ENCODE data around the gene PTPRN2.
"Not testable (repeated sequence)": the region's sequence is repeated elsewhere in the genome, so short reads cannot be mapped to it uniquely, and the experiment has no call there.

Gene PTPRN2

DNA sequence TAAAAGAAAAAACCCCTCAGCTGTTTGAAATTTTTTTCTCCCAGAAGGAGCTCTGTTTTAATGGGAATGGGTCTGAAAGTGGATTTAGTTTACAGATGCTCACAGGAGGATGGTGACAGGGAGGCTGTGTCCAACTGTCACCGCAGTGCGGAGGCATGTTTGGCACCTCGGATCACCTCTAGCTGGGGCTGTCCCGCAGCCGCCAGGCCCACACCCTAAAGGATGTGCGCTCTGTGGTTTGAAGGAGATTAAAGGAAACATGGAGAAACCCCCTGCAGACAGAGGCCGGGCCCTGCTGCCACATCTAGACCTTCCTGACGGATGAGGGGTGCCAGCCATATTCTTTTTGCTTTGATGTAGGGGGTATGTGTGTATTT, 1090.3 kb downstream of the PTPRN2 start:
- no peak for DNase-seq (ENCODE audit: low spot score)

DNA sequence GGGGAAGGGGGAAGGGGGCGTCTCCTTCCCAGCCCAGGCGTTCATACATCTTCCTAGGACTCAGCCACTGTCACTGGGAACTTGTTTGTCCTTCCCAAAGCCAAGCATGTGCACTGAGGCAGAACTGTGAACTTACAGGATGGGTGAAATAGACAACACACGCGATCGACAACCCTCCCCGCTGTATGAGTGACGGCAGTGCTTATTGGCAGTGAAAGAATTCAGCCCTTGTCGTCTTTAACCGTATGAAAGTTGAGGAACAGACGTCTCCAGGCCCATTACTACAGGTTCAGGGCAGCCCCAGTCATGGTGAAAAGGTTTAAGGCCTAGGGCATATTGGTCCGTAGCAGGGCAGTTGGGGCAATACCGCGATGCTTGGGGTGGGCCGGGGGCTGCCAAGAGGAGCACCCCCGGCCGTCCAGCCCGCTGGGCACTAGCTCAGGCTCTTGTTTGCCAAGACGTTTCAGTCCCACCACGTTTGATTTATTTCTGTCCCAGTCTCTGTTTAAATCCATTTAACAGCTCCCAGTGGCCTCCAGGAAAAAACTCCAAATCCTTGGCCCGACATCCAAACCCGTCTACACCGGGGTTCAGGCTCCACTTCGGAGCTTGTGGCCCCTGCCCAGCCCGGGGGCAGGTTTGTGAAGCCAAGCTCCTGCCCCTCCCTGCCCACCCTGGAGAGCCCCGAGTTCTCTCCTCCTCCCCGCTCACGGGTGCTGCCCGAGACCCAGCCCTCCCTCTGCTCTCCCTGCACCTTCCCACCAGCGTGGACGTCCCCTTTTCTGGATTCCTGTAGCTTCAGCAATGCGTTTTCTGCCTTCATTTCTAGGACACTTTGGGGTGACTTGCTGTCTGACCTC, 1091.0 kb downstream of the PTPRN2 start:
- DNase-seq (ENCODE audit: low spot score), result no peak

DNA sequence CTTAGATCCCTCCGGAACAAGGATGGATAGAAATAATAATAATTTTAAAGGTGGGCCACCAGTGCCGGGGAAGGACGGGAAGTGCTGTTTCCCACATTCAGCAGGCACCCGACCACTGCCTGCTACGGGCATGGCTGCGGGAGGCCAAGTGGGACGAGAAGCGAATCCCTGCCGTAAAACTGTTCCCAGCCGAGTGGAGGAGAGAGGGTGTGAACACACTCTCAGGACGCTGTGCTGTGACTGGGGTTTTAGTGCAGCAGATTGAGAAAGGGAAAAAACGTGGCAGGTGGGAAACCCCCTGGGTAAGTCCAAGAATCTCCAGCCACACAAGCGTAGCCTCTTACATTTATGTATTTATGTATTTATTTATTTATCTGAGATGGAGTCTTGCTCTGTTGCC, 1092.0 kb downstream of the PTPRN2 start:
- DNase-seq (ENCODE audit: low spot score), result no peak

DNA sequence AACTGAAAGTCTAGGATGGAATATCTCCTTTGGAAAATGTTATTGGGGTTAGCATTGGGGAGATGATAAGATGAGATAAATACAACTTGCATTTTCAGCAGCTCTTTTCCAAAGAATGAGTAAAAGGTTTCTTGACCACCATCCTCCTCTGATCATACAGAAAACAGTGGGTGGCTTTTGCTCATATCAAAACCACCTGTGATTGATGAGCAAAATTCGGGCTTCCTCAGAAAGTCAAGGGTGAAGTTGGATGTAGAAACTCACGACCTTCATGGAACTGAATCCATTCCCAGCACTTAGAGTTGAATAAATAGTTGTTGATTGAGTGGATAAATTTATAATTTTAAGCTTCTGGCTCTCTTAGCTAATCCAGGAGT, 1092.5 kb downstream of the PTPRN2 start:
- no peak for DNase-seq (ENCODE audit: low spot score)

DNA sequence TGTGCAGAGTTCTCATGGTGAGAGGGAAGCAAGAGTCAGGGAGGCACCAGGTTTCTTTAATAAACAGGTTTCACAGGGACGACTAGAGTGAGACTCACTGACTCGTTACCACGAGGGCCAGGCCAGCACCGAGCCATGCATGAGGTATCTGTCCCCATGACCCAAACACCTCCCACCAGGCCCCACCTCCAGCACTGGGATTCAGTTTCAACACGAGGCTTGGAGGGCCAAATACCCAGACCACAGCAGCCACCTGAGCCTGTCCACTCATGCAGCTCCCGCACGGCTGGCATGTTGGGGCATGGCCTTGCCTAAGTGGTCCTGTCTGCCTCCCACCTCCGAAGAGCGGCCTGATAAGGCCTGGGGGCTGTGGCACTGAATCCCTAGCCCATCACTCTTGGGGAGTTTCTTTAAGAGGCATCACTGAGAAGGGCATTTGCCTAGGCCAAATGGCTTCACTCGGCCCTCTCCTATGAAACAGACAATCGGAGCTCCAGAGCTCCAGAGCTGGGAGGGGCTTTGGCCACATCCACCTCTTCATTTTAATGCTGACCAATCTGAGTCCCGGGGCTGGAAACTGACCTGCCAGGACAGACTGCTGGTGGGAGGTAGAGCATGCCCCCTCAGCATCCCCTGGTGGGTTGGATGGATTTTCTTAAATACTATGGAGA, 1093.0 kb downstream of the PTPRN2 start:
- no peak for DNase-seq (ENCODE audit: low spot score)

DNA sequence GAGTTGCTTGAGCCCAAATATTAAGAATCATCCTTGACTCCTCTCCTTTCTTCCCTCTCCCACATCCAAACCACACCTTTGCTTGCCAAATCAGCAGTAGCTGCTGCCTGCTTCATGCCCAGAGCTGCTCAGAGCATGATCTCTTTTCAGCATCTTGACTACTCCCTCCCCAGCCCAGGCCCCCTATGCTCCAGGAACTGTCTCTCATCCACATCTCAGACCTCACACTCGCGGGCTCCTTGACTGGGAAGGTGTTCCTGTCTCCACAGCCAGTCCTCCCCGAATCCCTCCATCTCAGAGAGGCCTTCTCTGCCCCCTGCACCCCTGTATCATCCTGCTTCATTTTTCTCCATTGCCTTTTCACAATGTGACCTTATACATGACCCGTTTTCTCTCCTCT, 1093.8 kb downstream of the PTPRN2 start:
- no peak for DNase-seq (ENCODE audit: low spot score)

DNA sequence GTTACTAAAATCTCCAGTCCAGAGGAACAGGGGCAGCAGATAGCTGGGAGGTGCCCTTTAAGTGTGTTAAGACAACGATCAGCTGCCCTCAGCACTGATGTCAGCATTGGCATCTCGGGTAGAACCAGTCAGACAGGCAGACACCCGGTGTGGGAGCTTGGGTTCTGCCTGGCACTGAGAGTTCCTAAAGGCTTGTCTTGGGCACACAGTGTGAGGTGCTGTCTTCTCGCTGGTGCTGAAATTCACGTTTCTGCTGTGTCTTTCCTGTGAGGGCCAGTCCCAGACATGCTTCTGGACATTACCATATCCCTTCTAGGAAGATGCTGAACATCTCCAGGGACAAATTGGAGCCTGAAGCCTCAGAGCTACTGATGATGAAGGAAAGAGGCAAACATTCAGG, 1094.6 kb downstream of the PTPRN2 start:
- DNase-seq (ENCODE audit: low spot score), result peak; percentile 34

DNA sequence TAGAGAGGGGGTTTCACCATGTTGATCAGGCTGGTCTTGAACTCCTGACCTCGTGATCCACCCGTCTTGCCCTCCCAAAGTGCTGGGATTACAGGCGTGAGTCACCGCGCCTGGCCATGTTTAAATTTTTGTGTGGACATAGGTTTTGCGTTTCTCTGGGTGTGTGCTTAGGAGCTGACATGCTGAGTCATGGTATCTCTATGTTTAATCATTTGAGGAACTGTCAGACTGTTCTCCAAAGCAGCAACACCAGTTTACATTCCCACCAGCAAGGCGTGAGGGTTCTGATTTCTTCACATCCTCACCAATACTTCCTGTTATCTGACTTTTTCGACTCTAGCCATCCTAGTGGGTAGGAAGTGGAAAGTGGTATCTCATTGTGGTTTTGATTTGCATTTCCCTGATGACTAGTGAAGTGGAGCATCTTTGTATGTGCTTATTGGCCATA, 1097.1 kb downstream of the PTPRN2 start:
- peak; percentile 82 for DNase-seq (ENCODE audit: low spot score)

DNA sequence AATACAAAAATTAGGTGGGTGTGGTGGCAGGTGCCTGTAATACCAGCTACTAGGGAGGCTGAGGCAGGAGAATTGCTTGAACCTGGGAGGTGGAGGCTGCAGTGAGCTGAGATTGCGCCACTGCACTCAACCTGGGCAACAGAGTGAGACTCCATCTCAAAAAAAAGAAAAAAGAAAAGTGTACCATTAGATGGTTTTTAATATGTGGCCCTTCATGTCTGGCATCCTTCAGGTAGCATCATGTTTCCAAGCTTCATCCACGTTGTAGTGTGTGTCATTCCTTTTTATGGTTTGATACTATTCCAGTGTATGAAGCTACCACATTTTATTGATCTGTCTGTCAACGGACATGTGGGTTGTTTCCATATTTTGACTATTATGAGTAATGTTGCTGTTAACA, 1097.8 kb downstream of the PTPRN2 start:
- not testable (repeated sequence) for DNase-seq (ENCODE audit: low spot score)
